DOHH2 (cell line): Measurements from ENCODE around the gene LILRA6.
A peak's percentile ranks its signal among the peaks of the same experiment; 100 is the strongest.

Experiments used
- H3F3A ChIP-seq: fragments of 200-600 bp; sonication (generic), shearing (Covaris generic); 2 replicates; pipeline ENCODE4 v1.6.0; 2016; ENCODE audit warnings: antibody characterized with exemption, mild to moderate bottlenecking; ENCODE audit not compliant: control insufficient read depth, insufficient read depth
- H3K27ac ChIP-seq: fragments of 200-600 bp; sonication (generic); 2 replicates; pipeline ENCODE4 v1.5.1; 2014; ENCODE audit warnings: low read depth, mild to moderate bottlenecking, low read length, moderate library complexity
- H3K27me3 ChIP-seq: fragments of 200-600 bp; sonication (generic); 2 replicates; pipeline ENCODE4 v1.6.1; 2014; ENCODE audit warnings: mild to moderate bottlenecking, low read length, mixed read lengths; ENCODE audit not compliant: control insufficient read depth
- H3K36me3 ChIP-seq: fragments of 200-600 bp; sonication (generic); 2 replicates; pipeline ENCODE4 v1.6.1; 2014; ENCODE audit warnings: mild to moderate bottlenecking, low read length, moderate library complexity, mixed read lengths; ENCODE audit not compliant: control insufficient read depth
- H3K4me1 ChIP-seq: fragments of 200-600 bp; sonication (generic); 2 replicates; pipeline ENCODE4 v1.6.1; 2014; ENCODE audit warnings: mild to moderate bottlenecking, low read length, mixed read lengths; ENCODE audit not compliant: control insufficient read depth
- H3K4me2 ChIP-seq: fragments of 200-600 bp; sonication (generic); 2 replicates; pipeline ENCODE4 v1.6.0; 2014; ENCODE audit warnings: mild to moderate bottlenecking, low read length, moderate library complexity
- H3K4me3 ChIP-seq: fragments of 200-600 bp; sonication (generic); 2 replicates; pipeline ENCODE4 v1.5.1; 2014; ENCODE audit warnings: mild to moderate bottlenecking, low read length, mixed read lengths
- H3K79me2 ChIP-seq: fragments of 200-600 bp; sonication (generic); 2 replicates; pipeline ENCODE4 v1.6.1; 2014; ENCODE audit warnings: mild to moderate bottlenecking, low read length, mixed read lengths; ENCODE audit not compliant: control insufficient read depth
- H3K9me2 ChIP-seq: fragments of 200-600 bp; sonication (generic); replicated peaks from 2 replicates; pipeline ENCODE4 v1.6.1; 2014; ENCODE audit warnings: mild to moderate bottlenecking, low read length, mixed read lengths; ENCODE audit not compliant: control insufficient read depth
- H3K9me3 ChIP-seq: fragments of 200-600 bp; sonication (generic); 2 replicates; pipeline ENCODE4 v1.6.1; 2014; ENCODE audit warnings: antibody characterized with exemption, low read length, mixed read lengths; ENCODE audit not compliant: control insufficient read depth, insufficient read depth
- H4K20me1 ChIP-seq: fragments of 200-600 bp; sonication (generic); 2 replicates; pipeline ENCODE4 v1.6.0; 2014; ENCODE audit warnings: low read depth, mild to moderate bottlenecking, antibody characterized with exemption, low read length, moderate library complexity; ENCODE audit not compliant: control insufficient read depth, insufficient read depth
- CTCF ChIP-seq: fragments of 200-600 bp; sonication (generic); IDR thresholded peaks from one replicate; pipeline ENCODE4 v1.5.1; 2014; ENCODE audit warnings: antibody characterized with exemption, mild to moderate bottlenecking, low read depth, low read length; ENCODE audit not compliant: poor library complexity, severe bottlenecking
- EZH2phosphoT487 ChIP-seq: fragments of 200-600 bp; sonication (generic); IDR thresholded peaks from 2 replicates; pipeline ENCODE4 v1.6.1; 2017; ENCODE audit warnings: borderline replicate concordance, mild to moderate bottlenecking, antibody characterized with exemption, low read length, moderate library complexity, mixed read lengths

Gene LILRA6

GRCh38 chr19:54203151-54203611 is 39.4 kb downstream of the LILRA6 start:
- H4K20me1 ChIP-seq = peaks cover 53% of the 10 kb centered on the region
- H3K79me2 ChIP-seq = peaks cover 78% of the 10 kb centered on the region
- H3K9me3 ChIP-seq = no peaks in the 10 kb centered on the region
- H3K4me3 ChIP-seq = peak overlapping the region; percentile 84
- peak overlapping the region; percentile 89; the same call in 1 of the 2 replicates for H3K27ac ChIP-seq
- H3K4me1 ChIP-seq = peaks cover 53% of the 10 kb centered on the region
- peaks cover 65% of the 10 kb centered on the region for H3F3A ChIP-seq
- H3K27me3 ChIP-seq = no peaks in the 10 kb centered on the region
- H3K4me2 ChIP-seq = peak overlapping the region; percentile 91
- H3K36me3 ChIP-seq = peaks cover 75% of the 10 kb centered on the region
- no peaks in the 10 kb centered on the region for H3K9me2 ChIP-seq
- TF ChIP-seq CTCF = no peak
- no peak for TF ChIP-seq EZH2phosphoT487

- TF ChIP-seq CTCF = no peak
- no peak for TF ChIP-seq EZH2phosphoT487
- H3K9me2 ChIP-seq = no peaks in the 10 kb centered on the region
- H3K27ac ChIP-seq = peak overlapping the region; percentile 89
- H3K9me3 ChIP-seq = no peaks in the 10 kb centered on the region
- peak overlapping the region; percentile 91 for H3K4me2 ChIP-seq
- no peaks in the 10 kb centered on the region for H3K27me3 ChIP-seq
- peaks cover 63% of the 10 kb centered on the region for H3K36me3 ChIP-seq
- peaks cover 52% of the 10 kb centered on the region for H4K20me1 ChIP-seq
- peaks cover 53% of the 10 kb centered on the region for H3K4me1 ChIP-seq
- peak overlapping the region; percentile 84 for H3K4me3 ChIP-seq
- H3F3A ChIP-seq = peaks cover 59% of the 10 kb centered on the region
- H3K79me2 ChIP-seq = peaks cover 76% of the 10 kb centered on the region
These were observed 40.6 kb downstream of the LILRA6 start for GRCh38 chr19:54201980-54202379.

GRCh38 chr19:54201172-54201701 is 41.4 kb downstream of the LILRA6 start:
- H3K36me3 ChIP-seq = peaks cover 56% of the 10 kb centered on the region
- no peaks in the 10 kb centered on the region for H3K27me3 ChIP-seq
- H3K4me1 ChIP-seq = peaks cover 47% of the 10 kb centered on the region
- no peaks in the 10 kb centered on the region for H3K9me2 ChIP-seq
- H3K9me3 ChIP-seq = no peaks in the 10 kb centered on the region
- peaks cover 52% of the 10 kb centered on the region for H3F3A ChIP-seq
- peak overlapping the region; percentile 91 for H3K4me2 ChIP-seq
- peaks cover 44% of the 10 kb centered on the region for H4K20me1 ChIP-seq
- H3K27ac ChIP-seq = peak overlapping the region; percentile 89
- peak overlapping the region; percentile 84 for H3K4me3 ChIP-seq
- TF ChIP-seq CTCF (no peak), EZH2phosphoT487 (no peak)
- H3K79me2 ChIP-seq = peaks cover 69% of the 10 kb centered on the region
